AG04449 (cell line): ENCODE data around the gene EHMT1.
"Not testable (repeated sequence)": the region's sequence is repeated elsewhere in the genome, so short reads cannot be mapped to it uniquely, and the experiment has no call there.

ENCODE experiments used
- CTCF ChIA-PET: fragments of 350-600 bp; formaldehyde crosslinking; extraction: SDS; loops from one replicate; lab custom pipeline; 2021; ENCODE audit warnings: antibody characterized with exemption; lab: Yijun Ruan, JAX
- POLR2A ChIA-PET: fragments of 400-600, 350-600 bp; formaldehyde crosslinking; extraction: SDS; loops from one replicate; lab custom pipeline; 2020; ENCODE audit warnings: antibody characterized with exemption, inconsistent platforms; lab: Yijun Ruan, JAX
- DNase-seq: peaks from one replicate; pipeline ENCODE4 v3.0.0-alpha.2; 2010; ENCODE audit warnings: low read depth, low spot score
- H3K4me3 ChIP-seq: 2 replicates; pipeline ENCODE4 v1.5.1; 2011; ENCODE audit warnings: low read depth, mild to moderate bottlenecking, control low read depth, low read length
- TF ChIP-seq, protein P1 (sequence below): IDR thresholded peaks from one replicate; pipeline ENCODE4 v1.5.1; 2011; ENCODE audit warnings: mild to moderate bottlenecking, moderate library complexity, low read length, control low read depth, inconsistent platforms; ENCODE audit not compliant: insufficient read depth; ENCODE audit errors: missing control alignments

The EHMT1 gene

DNA sequence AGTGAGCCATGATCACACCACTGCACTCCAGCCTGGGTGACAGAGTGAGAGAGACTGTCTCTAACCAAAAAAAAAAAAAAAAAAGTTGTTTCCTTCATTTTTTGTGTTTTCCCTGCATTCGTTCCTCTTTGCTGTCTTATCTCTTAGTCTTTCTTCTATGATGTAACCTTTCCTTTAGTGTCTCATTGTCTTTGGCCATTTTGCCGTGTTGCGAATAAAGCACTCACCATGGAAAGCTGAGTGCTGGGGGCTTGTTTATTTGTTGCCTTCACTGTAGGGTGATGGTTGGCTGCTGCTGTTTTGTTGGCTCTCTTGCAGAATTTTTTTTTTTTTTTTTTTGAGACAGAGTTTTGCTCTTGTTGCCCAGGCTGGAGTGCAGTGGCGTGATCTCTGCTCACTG is 7.7 kb downstream of the EHMT1 start:
- POLR2A ChIA-PET: interaction anchor here (1.1 kb wide), 1 partner anchor 8 kb away, joined by 3 read pairs; the partner anchor contains the start of gene EHMT1
- DNase-seq: no peak
- no peak overlapping the region for H3K4me3 ChIP-seq
- CTCF ChIA-PET: no interaction called here
- TF ChIP-seq, protein P1, sequence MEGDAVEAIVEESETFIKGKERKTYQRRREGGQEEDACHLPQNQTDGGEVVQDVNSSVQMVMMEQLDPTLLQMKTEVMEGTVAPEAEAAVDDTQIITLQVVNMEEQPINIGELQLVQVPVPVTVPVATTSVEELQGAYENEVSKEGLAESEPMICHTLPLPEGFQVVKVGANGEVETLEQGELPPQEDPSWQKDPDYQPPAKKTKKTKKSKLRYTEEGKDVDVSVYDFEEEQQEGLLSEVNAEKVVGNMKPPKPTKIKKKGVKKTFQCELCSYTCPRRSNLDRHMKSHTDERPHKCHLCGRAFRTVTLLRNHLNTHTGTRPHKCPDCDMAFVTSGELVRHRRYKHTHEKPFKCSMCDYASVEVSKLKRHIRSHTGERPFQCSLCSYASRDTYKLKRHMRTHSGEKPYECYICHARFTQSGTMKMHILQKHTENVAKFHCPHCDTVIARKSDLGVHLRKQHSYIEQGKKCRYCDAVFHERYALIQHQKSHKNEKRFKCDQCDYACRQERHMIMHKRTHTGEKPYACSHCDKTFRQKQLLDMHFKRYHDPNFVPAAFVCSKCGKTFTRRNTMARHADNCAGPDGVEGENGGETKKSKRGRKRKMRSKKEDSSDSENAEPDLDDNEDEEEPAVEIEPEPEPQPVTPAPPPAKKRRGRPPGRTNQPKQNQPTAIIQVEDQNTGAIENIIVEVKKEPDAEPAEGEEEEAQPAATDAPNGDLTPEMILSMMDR: no peak

DNA sequence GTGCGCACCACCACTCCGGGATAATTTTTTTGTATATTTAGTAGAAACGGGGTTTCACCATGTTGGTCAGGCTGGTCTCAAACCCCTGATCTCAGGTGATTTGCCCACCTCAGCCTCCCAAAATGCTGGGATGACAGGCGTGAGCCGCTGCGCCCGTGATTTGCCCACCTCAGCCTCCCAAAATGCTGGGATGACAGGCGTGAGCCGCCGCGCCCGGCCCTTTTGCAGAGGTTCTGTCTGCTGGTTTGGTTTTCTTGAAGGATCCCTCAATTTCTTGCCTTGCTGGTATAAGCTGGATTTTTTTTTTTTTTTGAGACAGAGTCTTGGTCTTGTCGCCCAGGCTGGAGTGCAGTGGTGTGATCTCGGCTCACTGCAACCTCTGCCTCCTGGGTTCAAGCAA is 8.6 kb downstream of the EHMT1 start:
- CTCF ChIA-PET, DNase-seq, H3K4me3 ChIP-seq: not testable (repeated sequence)
- POLR2A ChIA-PET: interaction anchor here (1.1 kb wide), 1 partner anchor 9 kb away, joined by 3 read pairs; the partner anchor contains the start of gene EHMT1

DNA sequence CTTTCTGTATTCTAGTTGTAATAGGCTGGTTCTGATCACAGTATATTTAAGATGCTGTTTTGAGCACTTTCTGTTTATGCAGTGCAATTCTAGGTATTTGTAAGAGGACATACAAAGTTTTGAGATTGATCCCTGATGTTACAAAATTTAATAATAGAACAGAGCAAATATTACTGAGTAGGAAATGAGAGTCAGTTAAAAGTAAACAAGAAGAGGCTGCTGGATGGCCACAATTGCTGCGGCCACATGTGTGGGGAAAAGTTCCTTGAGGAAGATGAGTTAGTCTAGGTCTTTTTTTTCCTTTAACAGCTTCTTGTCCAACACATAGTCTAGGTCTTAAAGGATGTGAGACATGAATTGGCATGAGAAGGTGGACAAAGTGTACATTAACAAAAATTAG is 11.3 kb downstream of the EHMT1 start:
- no peak overlapping the region for H3K4me3 ChIP-seq
- ChIA-PET POLR2A (no interaction called here), CTCF (interaction anchor here (1.5 kb wide), 1 partner anchor 9 kb away, joined by 7 read pairs; no protein-coding TSS in a partner anchor)
- no peak for DNase-seq
- TF ChIP-seq, protein P1: no peak

DNA sequence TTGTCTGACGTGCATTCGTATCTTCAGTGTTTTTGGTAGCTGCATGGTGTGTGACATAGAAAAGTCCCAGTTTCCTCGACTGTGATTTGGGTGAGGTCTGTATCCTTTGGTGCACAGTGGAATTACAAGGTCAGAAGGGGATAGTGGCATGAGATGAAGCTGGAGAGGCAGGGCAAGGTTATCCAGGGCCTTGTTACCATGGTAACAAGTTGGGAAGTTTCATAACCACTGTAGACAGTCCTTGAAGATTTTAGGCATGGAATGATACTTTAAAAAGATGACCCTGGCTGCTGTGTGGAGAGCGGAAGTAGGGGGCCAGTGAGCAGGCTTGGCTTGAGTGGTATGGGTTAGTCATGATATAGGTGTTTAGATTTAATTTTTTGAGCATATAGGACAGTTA is 11.9 kb downstream of the EHMT1 start:
- TF ChIP-seq, protein P1: no peak
- ChIA-PET CTCF (interaction anchor here (0.5 kb wide), 1 partner anchor 10 kb away, joined by 3 read pairs; no protein-coding TSS in a partner anchor), POLR2A (no interaction called here)
- no peak for DNase-seq
- no peak overlapping the region for H3K4me3 ChIP-seq

DNA sequence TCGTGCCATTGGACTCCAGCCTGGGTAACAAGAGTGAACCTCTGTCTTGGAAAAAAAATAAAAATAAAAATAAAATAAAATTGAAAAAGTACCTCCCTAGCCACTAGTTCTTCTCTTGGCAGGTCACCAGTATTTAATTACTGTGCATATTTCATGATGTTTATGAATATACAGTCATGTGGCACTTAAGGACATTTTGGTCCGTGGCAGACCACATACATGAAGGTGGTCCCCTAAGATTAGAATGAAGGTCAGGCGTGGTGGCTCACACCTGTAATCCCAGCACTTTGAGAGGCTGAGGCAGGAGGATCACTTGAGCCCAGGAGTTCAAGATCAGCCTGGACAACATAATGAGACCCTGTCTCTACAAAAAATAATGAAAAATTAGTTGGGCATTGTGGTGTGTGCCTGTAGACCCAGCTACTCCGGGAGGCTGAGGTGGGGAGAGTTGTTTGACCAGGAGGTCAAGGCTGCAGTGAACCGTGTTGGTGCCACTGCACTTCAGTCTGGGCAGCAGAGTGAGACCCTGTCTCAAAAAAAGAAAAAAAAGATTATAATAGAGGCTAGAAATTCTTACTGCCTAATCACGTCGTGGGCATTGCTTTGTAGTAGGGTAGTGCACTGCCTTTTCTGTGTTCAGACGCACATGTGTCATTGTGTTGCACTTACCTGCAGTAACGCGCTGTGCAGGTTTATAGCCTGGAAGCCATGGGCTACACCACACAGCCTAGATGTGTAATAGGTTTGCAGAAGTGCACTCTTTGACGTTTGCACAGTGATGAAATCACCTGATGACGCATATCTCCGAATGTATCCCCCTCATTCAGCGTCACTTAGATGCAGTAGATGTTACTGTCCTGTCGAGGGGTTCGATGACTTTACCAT is 12.8 kb downstream of the EHMT1 start:
- no peak for DNase-seq
- ChIA-PET POLR2A (no interaction called here), CTCF (no interaction called here)
- H3K4me3 ChIP-seq: no peak overlapping the region
- TF ChIP-seq, protein P1: no peak

DNA sequence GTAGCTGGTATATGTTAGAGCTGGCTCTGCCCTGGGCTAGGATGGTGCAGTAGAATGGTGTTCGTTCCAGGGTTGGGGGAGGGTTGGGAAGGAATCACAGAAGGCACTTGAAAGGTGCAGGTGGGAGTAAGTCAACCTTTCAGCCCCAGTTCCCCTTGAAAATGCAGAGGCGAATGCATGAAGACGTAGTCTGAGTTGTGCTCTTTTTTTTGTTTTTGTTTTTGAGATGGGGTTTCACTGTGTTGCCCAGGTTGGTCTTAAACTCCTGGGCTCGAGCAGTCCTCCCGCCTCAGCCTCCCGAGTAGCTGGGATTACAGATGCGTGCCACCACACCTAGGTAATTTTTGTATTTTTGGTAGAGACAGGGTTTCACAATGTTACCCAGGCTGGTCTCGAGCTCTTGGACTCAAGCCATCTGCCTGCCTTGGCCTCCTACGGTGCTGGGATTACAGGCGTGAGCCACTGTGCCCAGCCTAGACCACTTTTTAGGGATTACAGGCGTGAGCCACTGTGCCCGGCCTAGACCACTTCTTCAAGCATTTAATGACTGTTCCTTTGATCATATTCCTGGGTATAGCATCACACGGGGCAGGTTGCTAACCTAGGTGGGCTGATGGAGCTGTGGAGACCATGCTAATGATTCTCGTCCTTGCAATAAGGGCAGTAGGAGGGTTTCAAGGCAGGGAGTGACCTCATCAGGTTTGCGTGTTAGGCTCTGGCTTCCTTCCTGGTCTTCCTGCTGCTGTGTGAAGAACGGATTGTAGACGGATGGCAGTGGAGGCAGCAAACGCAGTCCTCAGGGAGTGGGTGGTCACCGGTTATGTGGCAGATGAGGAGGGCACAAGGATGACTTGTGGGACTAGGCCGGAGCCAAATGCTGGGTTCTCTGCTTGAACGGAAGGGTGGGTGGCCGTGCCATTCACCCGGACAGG is 13.7 kb downstream of the EHMT1 start:
- no peak overlapping the region for H3K4me3 ChIP-seq
- ChIA-PET CTCF (interaction anchor here (1.0 kb wide), 1 partner anchor 12 kb away, joined by 4 read pairs; no protein-coding TSS in a partner anchor), POLR2A (no interaction called here)
- TF ChIP-seq, protein P1: no peak
- no peak for DNase-seq
